H1 (cell line): ENCODE data around the gene TRABD2A. TPM values are rescaled to one million over a fixed set of nuclear protein-coding genes. Genes with fewer than 3 reads are reported as not detected.

Experiments
- KDM1A ChIP-seq: fragments of 200-600, 300-600 bp; sonication (generic); IDR thresholded peaks from 2 replicates; pipeline ENCODE4 v1.7.1; 2016; ENCODE audit warnings: mild to moderate bottlenecking, low read length, borderline replicate concordance
- RBBP5 ChIP-seq: IDR thresholded peaks from 2 replicates; pipeline ENCODE4 v1.7.1; 2012; ENCODE audit warnings: low read depth, mild to moderate bottlenecking, inconsistent platforms, low read length, moderate library complexity, borderline replicate concordance
- SP1 ChIP-seq: IDR thresholded peaks from 2 replicates; pipeline ENCODE4 v1.6.1; 2011; ENCODE audit warnings: low read depth, low read length
- USF2 ChIP-seq: IDR thresholded peaks from 2 replicates; pipeline ENCODE4 v1.6.1; 2011; ENCODE audit warnings: low read length, improper control_type of control experiment
- YY1 ChIP-seq: IDR thresholded peaks from 2 replicates; pipeline ENCODE4 v1.6.1; 2011; ENCODE audit warnings: low read depth, mild to moderate bottlenecking, low read length
- polyA plus RNA-seq, 7 experiments: library from polyadenylated mRNA; depleted of rRNA in 3 of 7; stranded (reverse) in 5 of 7; unstranded in 2 of 7; fragments of >200 nt in 5 of 7; fragments of 200-250 nt in 2 of 7; gene quantifications; 1 replicate in 5 of 7; 2 replicates in 1 of 7; 4 replicates in 1 of 7; pipeline versions ENCODE4 v1.2.1 to v1.2.3, GENCODE V29; 2011 to 2013; ENCODE audit warnings: missing spikeins in 2 of 7, mixed read lengths in 2 of 7
- total RNA-seq: library from RNA; stranded (reverse); fragmentation: NEBNext Ultra II Directional; extraction: Animal tissue kit (Norgen Biotek cat#: 25700); gene quantifications from 2 replicates; pipeline ENCODE4 v1.2.1, GENCODE V29; 2021

The TRABD2A gene
- total and polyA plus RNA-seq, 2 of the 8 experiments (the other 6 are each of a cell fraction or from before 2014, with no cell fraction given) = 17.3 to 18.6 TPM

GRCh38 chr2:84854850-84855249 is 26.0 kb downstream of the TRABD2A start (continued):
- no peak for TF ChIP-seq KDM1A
- TF ChIP-seq SP1 = no peak
- TF ChIP-seq USF2 = no peak
- TF ChIP-seq YY1 = no peak
- no peak for TF ChIP-seq RBBP5
- TF ChIP-seq, all 59 proteins: peak for 0
